Naive thymus-derived CD4-positive, alpha-beta T cell (primary cell): Measurements from ENCODE around the gene CDX4. TPM values are rescaled to one million over a fixed set of nuclear protein-coding genes. Genes with fewer than 3 reads are reported as not detected.

ENCODE experiments used
- ATAC-seq: fragments of 150-1000 bp; cut with Tn5 transposase; 2 replicates; pipeline ENCODE4 v1.10.0; 2021; ENCODE audit warnings: mild to moderate bottlenecking, moderate library complexity
- CTCF ChIA-PET: fragments of 350-600 bp; sonication (Branson Sonifier 250); formaldehyde crosslinking; loops from one replicate; lab custom pipeline; 2021; ENCODE audit warnings: antibody characterized with exemption; lab: Charles Lee
- POLR2A ChIA-PET: fragments of 350-600 bp; sonication (Branson Sonifier 250); formaldehyde crosslinking; loops from one replicate; lab custom pipeline; 2021; ENCODE audit warnings: antibody characterized with exemption, inconsistent platforms; lab: Charles Lee
- DNase-seq, 9 donors: peaks; one replicate each; pipeline versions ENCODE4 v3.0.0 to v3.0.0-alpha.2; 2020 to 2022; ENCODE audit warnings: mixed read lengths in 1 of 9
- H3K27ac ChIP-seq: one replicate; pipeline ENCODE4 v1.7.0; 2013; ENCODE audit warnings: mild to moderate bottlenecking, low read depth, low read length, moderate library complexity
- H3K27me3 ChIP-seq, 2 donors: one replicate each; pipeline ENCODE4 v1.7.0; 2013; ENCODE audit warnings: low read length in 2 of 2, mild to moderate bottlenecking in 2 of 2, moderate library complexity in 2 of 2; ENCODE audit not compliant: control insufficient read depth in 2 of 2, insufficient read depth in 2 of 2
- H3K36me3 ChIP-seq, 3 experiments: 1 replicate in 2 of 3; 2 replicates in 1 of 3; pipeline ENCODE4 v1.7.0; 2013; ENCODE audit warnings: low read length in 3 of 3, mild to moderate bottlenecking in 3 of 3, moderate library complexity in 1 of 3; ENCODE audit not compliant: insufficient read depth in 3 of 3, control insufficient read depth in 2 of 3
- H3K4me1 ChIP-seq, 2 donors: one replicate each; pipeline ENCODE4 v1.7.0; 2013; ENCODE audit warnings: low read length in 2 of 2, mild to moderate bottlenecking in 2 of 2, moderate library complexity in 1 of 2; ENCODE audit not compliant: control insufficient read depth in 2 of 2, insufficient read depth in 2 of 2
- H3K4me3 ChIP-seq: 2 replicates; pipeline ENCODE4 v1.7.0; 2013; ENCODE audit warnings: mild to moderate bottlenecking, low read length
- H3K9me3 ChIP-seq, 3 experiments: 1 replicate in 2 of 3; 2 replicates in 1 of 3; pipeline ENCODE4 v1.7.0; 2013; ENCODE audit warnings: low read length in 3 of 3; ENCODE audit not compliant: control insufficient read depth in 2 of 3
- H3K27ac Mint-ChIP-seq, 9 donors: one replicate each; pipeline ENCODE4 v1.8.0; 2020 to 2022; ENCODE audit warnings: mixed read lengths in 9 of 9, mild to moderate bottlenecking in 8 of 9, moderate library complexity in 5 of 9, inconsistent platforms in 2 of 9
- H3K27me3 Mint-ChIP-seq, 5 donors: one replicate each; pipeline ENCODE4 v1.8.0; 2021 to 2022; ENCODE audit warnings: mixed read lengths in 5 of 5, mild to moderate bottlenecking in 1 of 5
- H3K36me3 Mint-ChIP-seq, 5 donors: one replicate each; pipeline ENCODE4 v1.8.0; 2020 to 2022; ENCODE audit warnings: mixed read lengths in 5 of 5, mild to moderate bottlenecking in 3 of 5, inconsistent platforms in 1 of 5
- H3K4me1 Mint-ChIP-seq, 7 donors: one replicate each; pipeline ENCODE4 v1.8.0; 2020 to 2022; ENCODE audit warnings: mixed read lengths in 7 of 7, mild to moderate bottlenecking in 3 of 7, inconsistent platforms in 1 of 7
- H3K4me3 Mint-ChIP-seq, 10 donors: one replicate each; pipeline ENCODE4 v1.8.0; 2020 to 2022; ENCODE audit warnings: mild to moderate bottlenecking in 10 of 10, mixed read lengths in 10 of 10, moderate library complexity in 6 of 10, inconsistent platforms in 2 of 10
- H3K9me3 Mint-ChIP-seq, 11 donors: one replicate each; pipeline ENCODE4 v1.8.0; 2020 to 2022; ENCODE audit warnings: mixed read lengths in 11 of 11, mild to moderate bottlenecking in 4 of 11, inconsistent platforms in 1 of 11, moderate library complexity in 1 of 11
- intact Hi-C, 2 donors: fragments of 100-400 bp; cut with micrococcal nuclease; formaldehyde crosslinking; loops; one replicate each; pipeline ENCODE4 v1.15.1; 2023
- polyA plus RNA-seq, 2 donors: library from polyadenylated mRNA; unstranded; fragments of 300-500 nt; fragmentation: Illumina TruSeq; gene quantifications; one replicate each; pipeline ENCODE4 v1.2.3, GENCODE V29; 2021
- total RNA-seq, 6 experiments: library from RNA in 5 of 6; stranded (reverse) in 5 of 6; gene quantifications; 1 replicate in 5 of 6; 2 replicates in 1 of 6; pipeline ENCODE4 v1.2.3 and lab custom pipeline; 2021 to 2026

The CDX4 gene
- total RNA-seq, result not detected
- not detected for polyA plus RNA-seq
- not detected for total RNA-seq (lab: John Stamatoyannopoulos, UW)

GRCh38 chrX:73446831-73447230 lies at the start of gene CDX4:
Gene CDX4 (plus strand): TSS chrX:73447053. CDS start chrX:73447254, 201 bp downstream.
- Mint-ChIP-seq H3K9me3 (peaks cover 0 to 6% (median 0%) of the 10 kb centered on the region in 11 donors), H3K27ac (no peak within 1 kb of the TSS), H3K27me3 (peaks cover 35 to 57% (median 49%) of the 10 kb centered on the region in 5 donors), H3K4me1 (peaks cover 0 to 13% (median 9%) of the 10 kb centered on the region in 7 donors), H3K4me3 (peak within 1 kb of the TSS in 1 of 10 donors; percentile 37), H3K36me3 (peaks cover 0 to 3% (median 0%) of the 10 kb centered on the region in 5 donors)
- ChIA-PET CTCF (no interaction called here), POLR2A (no interaction called here)
- Histone ChIP-seq H3K27me3 (peaks cover 0 to 4% of the 10 kb centered on the region in 2 donors), H3K27ac (no peak within 1 kb of the TSS), H3K4me1 (no peaks in the 10 kb centered on the region), H3K36me3 (no peaks in the 10 kb centered on the region), H3K4me3 (no peak within 1 kb of the TSS), H3K9me3 (no peaks in the 10 kb centered on the region)
- no peak for DNase-seq
- ATAC-seq, result no peak
- intact Hi-C loops, result no loop called here

- CTCF ChIA-PET, result no interaction called here
These were observed 48.5 kb upstream of the CDX4 start for GRCh38 chrX:73398185-73398914.

GRCh38 chrX:73400136-73400748 lies 46.6 kb upstream of the CDX4 start:
- CTCF ChIA-PET, result no interaction called here
- Histone ChIP-seq H3K27me3 (no peaks in the 10 kb centered on the region), H3K9me3 (no peaks in the 10 kb centered on the region), H3K27ac (no peak overlapping the region), H3K4me1 (no peaks in the 10 kb centered on the region), H3K36me3 (no peaks in the 10 kb centered on the region), H3K4me3 (no peak overlapping the region)
- Mint-ChIP-seq H3K4me3 (no peak overlapping the region), H3K36me3 (no peaks in the 10 kb centered on the region), H3K9me3 (peaks cover 0 to 5% (median 0%) of the 10 kb centered on the region in 11 donors), H3K27me3 (peaks cover 0 to 12% (median 5%) of the 10 kb centered on the region in 5 donors), H3K4me1 (no peaks in the 10 kb centered on the region), H3K27ac (no peak overlapping the region)
- DNase-seq, result no peak
- no peak for ATAC-seq
- intact Hi-C loops, result no loop called here
- POLR2A ChIA-PET, result no interaction called here

More at GRCh38 chrX:73398185-73398914, 48.5 kb upstream of the CDX4 start:
- Mint-ChIP-seq H3K4me1 (no peaks in the 10 kb centered on the region), H3K36me3 (no peaks in the 10 kb centered on the region), H3K4me3 (no peak overlapping the region), H3K27me3 (peaks cover 0 to 12% (median 5%) of the 10 kb centered on the region in 5 donors), H3K9me3 (peaks cover 0 to 8% (median 0%) of the 10 kb centered on the region in 11 donors), H3K27ac (no peak overlapping the region)
- Histone ChIP-seq H3K27ac (no peak overlapping the region), H3K9me3 (no peaks in the 10 kb centered on the region), H3K27me3 (no peaks in the 10 kb centered on the region), H3K4me1 (no peaks in the 10 kb centered on the region), H3K36me3 (no peaks in the 10 kb centered on the region), H3K4me3 (no peak overlapping the region)
- DNase-seq (no peak), ATAC-seq (no peak)
- intact Hi-C loops, result no loop called here
- POLR2A ChIA-PET, result no interaction called here

GRCh38 chrX:73401591-73402266 lies 45.1 kb upstream of the CDX4 start:
- POLR2A ChIA-PET, result no interaction called here
- Histone ChIP-seq H3K4me3 (no peak overlapping the region), H3K4me1 (no peaks in the 10 kb centered on the region), H3K36me3 (no peaks in the 10 kb centered on the region), H3K27me3 (no peaks in the 10 kb centered on the region), H3K9me3 (no peaks in the 10 kb centered on the region), H3K27ac (no peak overlapping the region)
- Mint-ChIP-seq H3K36me3 (no peaks in the 10 kb centered on the region), H3K27me3 (peaks cover 0 to 12% (median 5%) of the 10 kb centered on the region in 5 donors), H3K9me3 (peaks cover 0 to 9% (median 0%) of the 10 kb centered on the region in 11 donors), H3K27ac (no peak overlapping the region), H3K4me3 (no peak overlapping the region), H3K4me1 (no peaks in the 10 kb centered on the region)
- CTCF ChIA-PET, result no interaction called here
- intact Hi-C loops, result no loop called here
- no peak for DNase-seq
- no peak for ATAC-seq

GRCh38 chrX:73412930-73413329 lies 33.9 kb upstream of the CDX4 start:
- peaks cover 0 to 3% of the 10 kb centered on the region in 2 donors for H3K27me3 ChIP-seq
- H3K4me1 Mint-ChIP-seq, result no peaks in the 10 kb centered on the region
- no peaks in the 10 kb centered on the region for H3K4me1 ChIP-seq
- H3K4me3 ChIP-seq, result no peak overlapping the region
- ChIA-PET POLR2A (no interaction called here), CTCF (no interaction called here)
- ATAC-seq, result no peak
- peaks cover 0 to 7% (median 0%) of the 10 kb centered on the region in 5 donors for H3K27me3 Mint-ChIP-seq
- peaks cover 0 to 20% (median 7%) of the 10 kb centered on the region in 11 donors for H3K9me3 Mint-ChIP-seq
- H3K36me3 ChIP-seq, result no peaks in the 10 kb centered on the region
- H3K27ac Mint-ChIP-seq, result no peak overlapping the region
- no peak for DNase-seq
- peaks cover 0 to 8% (median 0%) of the 10 kb centered on the region in 3 experiments for H3K9me3 ChIP-seq
- intact Hi-C loops, result no loop called here
- no peaks in the 10 kb centered on the region for H3K36me3 Mint-ChIP-seq
- no peak overlapping the region for H3K4me3 Mint-ChIP-seq
- no peak overlapping the region for H3K27ac ChIP-seq

- DNase-seq (no peak), ATAC-seq (no peak)
- POLR2A ChIA-PET, result no interaction called here
- Mint-ChIP-seq H3K4me1 (peaks cover 0 to 13% (median 9%) of the 10 kb centered on the region in 7 donors), H3K9me3 (peaks cover 0 to 4% (median 0%) of the 10 kb centered on the region in 11 donors), H3K27ac (no peak overlapping the region), H3K27me3 (peaks cover 35 to 57% (median 52%) of the 10 kb centered on the region in 5 donors), H3K4me3 (peak overlapping the region in 1 of 10 donors; percentile 37), H3K36me3 (peaks cover 0 to 3% (median 0%) of the 10 kb centered on the region in 5 donors)
- Histone ChIP-seq H3K9me3 (no peaks in the 10 kb centered on the region), H3K4me1 (no peaks in the 10 kb centered on the region), H3K36me3 (no peaks in the 10 kb centered on the region), H3K4me3 (no peak overlapping the region), H3K27me3 (peaks cover 0 to 4% of the 10 kb centered on the region in 2 donors), H3K27ac (no peak overlapping the region)
- intact Hi-C loops, result no loop called here
- CTCF ChIA-PET, result no interaction called here
These were observed 500 bp downstream of the CDX4 start for GRCh38 chrX:73447311-73447794.
